Measurements from ENCODE around the gene OLFML2A.

Gene OLFML2A

DNA sequence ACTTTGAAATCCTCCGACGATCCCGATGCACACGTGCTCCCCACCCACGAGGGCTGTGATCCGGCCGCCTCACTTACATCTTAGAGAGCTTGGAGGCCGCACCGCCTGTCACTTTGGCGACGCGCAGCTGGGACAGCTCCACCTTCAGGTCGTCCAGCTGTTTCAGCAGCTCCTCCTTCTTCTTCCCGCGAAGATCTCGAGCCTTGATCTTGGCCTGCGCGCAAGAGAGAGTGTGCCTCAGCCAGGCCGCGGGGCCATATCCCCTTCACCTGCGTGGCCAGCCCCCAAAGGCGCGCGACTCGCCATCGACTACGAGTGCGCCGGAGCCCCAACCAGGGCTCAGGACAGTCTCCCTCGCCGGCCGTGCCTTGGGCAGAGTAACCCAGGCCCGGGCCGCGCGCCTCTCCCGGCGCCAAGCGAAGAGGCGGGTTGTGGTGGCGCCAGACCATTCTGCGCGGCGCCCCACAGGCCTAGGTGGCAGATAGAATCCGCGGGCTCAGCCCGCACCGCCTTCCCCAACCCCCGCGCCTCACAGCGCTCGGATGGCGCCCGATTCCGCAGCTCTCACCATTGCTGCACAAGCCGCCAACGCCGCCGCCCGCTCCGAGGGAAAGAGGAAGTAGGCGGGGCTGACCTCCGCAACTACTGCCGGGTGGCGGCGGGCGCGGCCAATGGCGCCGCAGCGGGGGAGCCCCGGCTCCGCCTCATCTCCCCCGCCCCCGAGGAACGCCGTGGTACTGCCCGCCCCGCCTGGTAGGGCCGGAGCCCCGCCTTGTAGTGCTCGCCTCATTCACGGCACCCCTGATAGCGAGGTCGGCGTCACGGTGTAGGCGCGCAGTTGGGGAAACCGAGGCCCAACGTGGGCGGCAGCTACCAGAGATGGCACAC, 84.7 kb downstream of the OLFML2A start, which contains the start of the genes ARPC5L and RPL35:
Gene ARPC5L (plus strand): TSS at position 789 of the 888 bp plus-strand sequence. CDS start 7,161 bp downstream, outside the sequence.
Gene RPL35 (minus strand): TSS at position 616 of the 888 bp plus-strand sequence. CDS start 45 bp downstream, at position 571.
- peak within 1 kb of the TSS; percentile 80 to 81 for H3K4me3 ChIP-seq (replicated peaks in 1 of 2; ENCODE audit: low read depth in 2 of 2, low read length in 2 of 2)

DNA sequence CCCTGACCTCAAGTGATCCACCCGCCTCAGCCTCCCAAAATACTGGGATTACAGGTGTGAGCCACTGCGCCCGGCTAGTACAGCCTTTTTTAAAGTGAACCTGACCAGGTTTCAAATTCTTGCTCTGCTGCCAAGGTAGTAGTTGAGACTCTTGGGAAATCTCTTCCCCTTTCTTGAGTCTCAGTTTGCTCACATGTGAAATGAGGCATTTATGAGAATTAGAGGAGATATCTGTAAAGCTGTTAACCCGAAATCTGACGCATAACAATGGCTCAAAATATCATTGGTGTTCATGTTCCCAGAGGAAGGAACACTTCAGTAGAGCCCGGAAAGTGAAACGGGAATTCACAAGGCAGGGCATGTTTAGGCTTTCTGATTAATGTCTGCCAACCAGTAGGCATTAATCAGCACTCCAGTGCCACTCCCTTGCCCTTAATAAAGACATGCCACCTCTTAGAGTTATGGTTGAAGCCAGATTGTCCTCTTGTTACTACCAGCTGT, 86.5 kb downstream of the OLFML2A start:
- no peak for DNase-seq (ENCODE audit: low read depth in 2 of 2)
- TF ChIP-seq, protein P1, sequence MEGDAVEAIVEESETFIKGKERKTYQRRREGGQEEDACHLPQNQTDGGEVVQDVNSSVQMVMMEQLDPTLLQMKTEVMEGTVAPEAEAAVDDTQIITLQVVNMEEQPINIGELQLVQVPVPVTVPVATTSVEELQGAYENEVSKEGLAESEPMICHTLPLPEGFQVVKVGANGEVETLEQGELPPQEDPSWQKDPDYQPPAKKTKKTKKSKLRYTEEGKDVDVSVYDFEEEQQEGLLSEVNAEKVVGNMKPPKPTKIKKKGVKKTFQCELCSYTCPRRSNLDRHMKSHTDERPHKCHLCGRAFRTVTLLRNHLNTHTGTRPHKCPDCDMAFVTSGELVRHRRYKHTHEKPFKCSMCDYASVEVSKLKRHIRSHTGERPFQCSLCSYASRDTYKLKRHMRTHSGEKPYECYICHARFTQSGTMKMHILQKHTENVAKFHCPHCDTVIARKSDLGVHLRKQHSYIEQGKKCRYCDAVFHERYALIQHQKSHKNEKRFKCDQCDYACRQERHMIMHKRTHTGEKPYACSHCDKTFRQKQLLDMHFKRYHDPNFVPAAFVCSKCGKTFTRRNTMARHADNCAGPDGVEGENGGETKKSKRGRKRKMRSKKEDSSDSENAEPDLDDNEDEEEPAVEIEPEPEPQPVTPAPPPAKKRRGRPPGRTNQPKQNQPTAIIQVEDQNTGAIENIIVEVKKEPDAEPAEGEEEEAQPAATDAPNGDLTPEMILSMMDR (IDR thresholded peaks at IDR 0.05; ENCODE audit: low read depth, low read length) = no peak
- no peak overlapping the region for H3K4me3 ChIP-seq (replicated peaks in 1 of 2; ENCODE audit: low read depth in 2 of 2, low read length in 2 of 2)

More for the DNA sequence above, 84.7 kb downstream of the OLFML2A start, which contains the start of the genes ARPC5L and RPL35:
- DNase-seq (ENCODE audit: low read depth in 2 of 2) = peak; percentile 92 to 96
- TF ChIP-seq, protein P1 (IDR thresholded peaks at IDR 0.05; ENCODE audit: low read depth, low read length) = no peak

All from cardiac fibroblast (primary cell).